HG03342 (cell line): ENCODE results near the gene GABBR2.
"Not testable (repeated sequence)": the region's sequence is repeated elsewhere in the genome, so short reads cannot be mapped to it uniquely, and the experiment has no call there.

Experiments
- ATAC-seq: cut with Tn5 transposase; IDR thresholded peaks from one replicate; pipeline ENCODE4 v1.9.1; 2021; ENCODE audit warnings: mild to moderate bottlenecking, moderate library complexity; ENCODE audit not compliant: unreplicated experiment

The GABBR2 gene

DNA sequence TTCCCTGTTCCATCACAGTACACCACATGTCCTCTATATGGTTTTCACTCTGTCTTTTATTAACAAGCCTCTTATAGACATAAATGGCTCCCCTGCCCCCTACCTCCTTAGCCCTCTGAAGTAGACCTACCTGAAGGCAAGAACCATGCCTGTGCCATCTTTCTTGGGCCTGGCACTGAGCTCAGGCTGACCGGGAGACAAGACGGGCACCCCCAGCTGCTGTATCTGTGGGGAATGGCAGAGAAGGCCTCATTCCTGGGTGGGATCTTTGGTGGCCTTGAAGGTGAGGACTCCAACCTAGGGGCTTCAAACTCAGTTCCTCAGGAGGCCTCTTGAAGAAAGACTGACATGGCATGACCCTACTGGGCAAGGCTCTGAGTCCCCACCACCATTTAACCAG is 109.9 kb downstream of the GABBR2 start:
- ATAC-seq, result no peak

DNA sequence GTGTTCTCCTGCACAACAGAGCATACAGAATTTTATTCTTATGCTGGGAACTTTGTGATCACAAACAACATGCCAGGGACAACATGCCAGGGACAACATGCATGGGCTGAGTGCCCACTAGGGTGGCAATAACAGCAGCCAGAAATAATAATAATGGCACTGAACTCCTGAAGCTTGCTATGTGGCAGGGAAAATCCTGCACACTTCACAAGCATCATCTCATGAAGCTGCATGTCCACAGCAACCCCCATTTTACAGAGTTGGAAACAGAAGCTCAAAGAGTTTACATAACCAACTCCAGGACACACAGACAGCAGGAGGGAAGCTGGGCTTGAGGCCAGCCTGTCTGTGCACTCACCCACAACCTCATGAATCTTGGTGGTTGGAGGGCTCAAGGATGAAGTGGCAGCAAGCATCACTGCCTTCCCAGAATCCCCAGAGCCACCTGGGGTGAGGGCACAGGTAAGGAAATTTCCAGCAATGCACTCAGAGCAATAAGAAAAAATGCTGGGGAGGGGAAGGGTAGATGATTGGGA is 111.4 kb downstream of the GABBR2 start:
- no peak for ATAC-seq

DNA sequence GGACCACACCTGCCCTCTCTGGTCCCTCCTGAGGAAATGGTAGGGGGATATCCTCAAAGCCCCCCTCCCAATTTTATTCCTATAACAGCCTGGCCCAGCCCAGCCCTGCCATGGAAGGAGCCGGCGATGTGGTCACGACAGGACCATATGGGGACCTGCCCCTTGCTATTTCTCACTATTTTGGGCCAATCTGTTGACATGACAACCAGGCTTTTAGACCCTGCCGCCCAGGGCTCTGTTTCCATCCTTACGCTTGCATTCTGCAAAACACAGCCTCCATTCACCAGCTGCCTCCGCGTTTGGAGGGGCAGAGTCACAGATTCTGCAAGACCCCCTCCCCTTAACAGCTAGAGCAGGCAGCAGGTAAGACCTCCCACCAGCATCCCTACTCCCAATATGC is 112.2 kb downstream of the GABBR2 start:
- no peak for ATAC-seq

DNA sequence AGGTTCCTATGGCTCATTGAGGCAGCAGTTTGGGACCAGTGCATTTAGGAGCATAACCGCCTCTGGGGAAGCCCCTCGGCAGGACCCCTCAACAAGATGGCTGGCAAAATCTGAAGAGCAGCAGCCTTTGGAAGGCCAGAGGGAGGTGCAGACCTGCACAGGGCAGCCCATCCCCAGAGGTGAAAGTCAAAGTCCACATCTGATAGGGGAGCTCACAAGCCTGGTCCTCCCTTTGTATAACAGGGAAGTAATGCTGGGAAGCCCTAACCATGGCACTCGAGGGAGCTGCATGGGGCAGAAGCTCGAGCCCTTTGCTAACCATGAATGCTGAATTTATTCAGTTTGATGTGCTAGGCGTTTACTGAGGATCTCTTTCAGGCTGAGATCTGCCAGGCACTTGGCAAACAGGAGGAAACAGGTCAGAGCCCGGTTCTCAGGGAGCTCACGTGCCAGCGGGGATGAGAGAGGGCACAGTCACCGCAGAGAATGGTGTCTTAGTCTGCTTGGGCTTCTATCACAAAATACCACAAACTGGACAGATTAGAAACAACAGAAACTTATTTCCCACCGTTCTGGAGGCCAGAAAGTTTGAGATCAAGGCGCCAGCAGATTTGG is 114.1 kb downstream of the GABBR2 start:
- ATAC-seq, result no peak

- ATAC-seq, result no peak
Measured at GRCh38 chr9:98593354-98594253, 115.1 kb downstream of the GABBR2 start.

DNA sequence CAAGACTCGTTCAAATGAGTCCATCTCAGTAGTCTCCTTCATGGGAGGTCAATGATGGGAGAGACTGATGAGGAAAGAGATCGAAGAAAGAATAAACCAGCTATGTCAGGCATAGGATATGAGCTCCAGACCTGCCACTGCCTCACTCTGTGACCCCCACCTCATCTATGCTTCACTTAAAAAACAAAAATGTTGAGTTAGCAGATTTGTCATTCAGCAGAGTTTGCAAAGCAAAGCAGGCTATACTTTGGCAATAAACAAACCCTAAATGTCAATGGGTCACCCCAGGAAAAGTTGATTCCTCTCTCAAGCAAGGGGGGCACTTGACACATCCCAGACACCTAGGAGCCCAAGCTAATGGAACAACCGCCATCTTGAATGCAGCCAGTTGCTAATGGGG is 117.0 kb downstream of the GABBR2 start:
- no peak for ATAC-seq

DNA sequence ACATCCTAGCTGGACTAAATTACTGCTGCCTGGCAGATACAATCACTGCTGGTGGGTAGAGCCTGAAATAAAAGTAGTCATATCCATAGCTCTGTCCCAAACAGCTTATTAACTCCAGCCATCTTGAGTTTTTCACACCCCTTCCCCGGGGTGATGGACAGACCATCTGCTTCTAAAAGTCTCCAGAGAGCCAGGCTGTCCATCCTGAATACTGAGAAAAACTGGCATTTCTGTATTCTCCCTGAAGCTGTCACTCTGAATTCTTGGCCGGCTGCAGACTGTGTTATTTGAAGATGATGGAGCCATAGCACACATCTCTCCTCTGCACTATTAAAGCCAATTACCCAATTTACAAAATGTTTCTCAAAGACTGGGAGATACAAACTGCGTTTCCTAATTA is 118.6 kb downstream of the GABBR2 start:
- ATAC-seq, result no peak

DNA sequence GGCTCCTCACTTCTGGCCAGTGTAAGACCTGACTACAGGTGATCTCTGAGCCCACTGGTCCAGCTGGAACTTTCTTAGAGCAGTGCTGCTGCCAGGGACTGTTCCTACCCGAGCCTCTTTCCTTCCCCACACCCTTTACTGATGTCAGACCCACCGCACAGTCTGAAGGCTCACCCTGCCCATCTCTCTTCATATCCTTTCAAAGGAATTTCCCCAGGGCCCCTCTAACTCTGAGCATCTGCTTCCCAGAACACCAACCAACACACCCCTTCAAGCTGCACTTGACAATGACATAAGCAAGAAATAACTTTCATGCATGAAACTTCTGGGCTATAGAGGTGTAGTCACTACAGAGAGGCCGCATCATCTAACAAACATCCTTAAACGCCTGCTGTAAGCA is 119.6 kb downstream of the GABBR2 start:
- no peak for ATAC-seq

GRCh38 chr9:98584853-98585438 is 123.8 kb downstream of the GABBR2 start:
- ATAC-seq, result not testable (repeated sequence)

- ATAC-seq, result no peak
Measured at GRCh38 chr9:98584059-98584458, 124.7 kb downstream of the GABBR2 start.

DNA sequence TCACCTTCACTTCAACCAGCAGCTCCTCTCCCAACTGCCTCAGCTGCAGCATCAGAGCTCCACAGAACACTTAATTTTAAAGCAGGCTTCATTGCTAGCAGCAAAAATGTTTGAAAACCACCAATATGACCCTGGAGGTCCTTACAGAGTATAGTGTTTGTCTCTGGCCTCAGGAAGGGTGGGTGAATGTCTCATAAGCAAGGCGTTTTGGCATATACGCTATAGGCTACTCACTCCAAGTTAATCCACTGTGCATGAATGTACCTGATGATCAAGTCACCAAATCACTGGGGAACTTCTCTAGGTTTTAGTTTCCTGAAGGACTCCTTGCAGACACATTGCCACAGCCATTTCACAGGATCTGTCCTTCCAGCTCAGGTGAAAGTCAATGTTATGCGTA is 125.3 kb downstream of the GABBR2 start:
- no peak for ATAC-seq

GRCh38 chr9:98580956-98581355 is 127.8 kb downstream of the GABBR2 start:
- no peak for ATAC-seq

- no peak for ATAC-seq
Measured at GRCh38 chr9:98579700-98580099, 129.0 kb downstream of the GABBR2 start.

DNA sequence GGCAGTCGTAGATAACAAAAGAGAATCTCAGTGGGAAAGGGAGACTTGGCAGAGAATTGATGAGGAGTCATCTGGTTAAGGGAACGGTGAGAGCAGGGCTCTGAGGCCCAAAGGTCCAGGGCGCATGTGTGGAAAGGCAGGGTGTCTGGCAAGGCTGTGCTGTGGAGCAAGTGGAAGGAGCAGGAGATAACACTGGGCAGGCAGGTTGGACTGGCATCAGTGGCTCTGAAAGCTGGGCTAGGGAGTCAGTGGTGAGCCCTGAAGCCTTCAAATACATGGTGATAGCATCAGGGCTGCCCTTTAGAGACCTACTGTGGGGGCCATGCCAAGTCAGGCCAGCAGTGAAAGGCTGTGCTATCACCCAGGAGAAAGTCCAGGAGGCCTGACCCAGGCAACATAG is 131.3 kb downstream of the GABBR2 start:
- ATAC-seq, result no peak

DNA sequence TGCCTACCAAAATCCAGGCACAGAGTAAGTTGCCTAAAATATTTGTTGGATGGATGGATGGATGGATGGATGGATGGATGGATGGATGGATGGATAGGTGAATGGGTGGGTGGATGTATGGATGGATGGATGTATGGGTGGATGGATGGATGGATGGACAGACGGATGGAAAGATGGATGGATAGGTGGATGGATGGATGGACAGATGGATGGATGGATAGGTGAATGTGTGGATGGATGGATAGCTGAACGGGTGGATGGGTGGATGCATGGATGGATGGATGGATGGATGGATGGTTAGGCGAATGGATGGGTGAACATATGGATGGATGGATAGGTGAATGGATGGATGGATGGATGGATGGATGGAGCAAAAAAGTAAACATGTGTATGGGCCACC is 131.9 kb downstream of the GABBR2 start:
- ATAC-seq, result no peak

- peak; percentile 12 for ATAC-seq
Measured at GRCh38 chr9:98576354-98576753, 132.4 kb downstream of the GABBR2 start.

- ATAC-seq, result peak; percentile 75
Measured at GRCh38 chr9:98575379-98576346, 133.1 kb downstream of the GABBR2 start.

DNA sequence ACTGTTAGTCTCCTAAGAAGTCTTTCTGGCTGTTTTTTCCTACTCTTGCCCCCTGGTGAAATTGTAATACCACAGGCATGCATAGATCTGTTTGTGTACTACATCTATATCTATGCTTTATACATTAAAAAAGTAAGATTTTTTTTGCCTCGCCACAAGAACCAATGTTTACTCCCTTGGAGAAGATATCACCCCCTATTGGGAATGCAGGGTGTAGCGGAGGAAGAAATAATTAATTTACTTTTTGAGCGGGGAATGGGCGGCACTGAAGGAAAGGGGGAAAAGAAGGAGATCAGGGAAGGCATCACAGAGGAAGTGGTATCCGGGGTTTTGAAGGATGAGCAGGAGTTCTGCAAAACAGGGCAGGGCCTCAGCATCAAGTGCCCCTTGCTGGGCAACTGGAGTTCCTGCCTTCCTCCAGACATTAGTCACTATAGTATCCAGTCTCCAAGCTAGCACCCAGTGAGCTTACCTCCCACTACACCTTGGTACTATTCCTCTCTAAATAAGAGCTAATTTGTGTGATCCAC is 134.9 kb downstream of the GABBR2 start:
- no peak for ATAC-seq

- no peak for ATAC-seq
Measured at GRCh38 chr9:98572796-98573195, 135.9 kb downstream of the GABBR2 start.

- ATAC-seq, result no peak
Measured at GRCh38 chr9:98572054-98572627, 136.6 kb downstream of the GABBR2 start.
